Measurements from ENCODE around the gene LINGO3.

DNA sequence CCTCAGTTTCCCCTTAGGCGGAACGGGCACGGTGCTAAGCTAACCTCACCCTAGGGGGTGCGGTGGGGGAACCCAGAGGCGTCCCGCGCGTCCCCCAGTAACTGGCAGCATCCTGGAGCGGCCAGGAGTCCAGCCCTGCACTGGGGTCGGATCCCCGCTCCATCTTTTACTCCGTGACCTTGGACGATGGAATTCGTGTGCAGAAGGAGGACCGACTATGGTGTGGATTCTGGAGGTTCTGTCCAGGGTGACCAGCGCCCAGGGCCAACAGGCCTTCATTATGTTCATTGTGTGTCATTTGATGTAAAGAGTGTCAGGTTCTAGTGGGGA lies 21.2 kb upstream of the LINGO3 start:
- TF ChIP-seq EZH2 (IDR thresholded peaks at IDR 0.05; ENCODE audit: low read length) (no peak), CTCF (optimal IDR thresholded peaks at IDR 0.05 in 1 of 3, IDR thresholded peaks at IDR 0.05 in 1 of 3, conservative IDR thresholded peaks at IDR 0.05 in 1 of 3; ENCODE audit: extremely low read depth in 1 of 3, insufficient read depth in 2 of 3, low read length in 3 of 3) (no peak)

Measured in keratinocyte (primary cell).